Spinal cord (tissue), 10 donors: Measurements from ENCODE around the gene GLRA1. TPM values are rescaled to one million over a fixed set of nuclear protein-coding genes. Genes with fewer than 3 reads are reported as not detected.

Experiments
- DNase-seq, 6 donors: peaks; one replicate each; pipeline versions ENCODE4 v3.0.0 to v3.0.0-alpha.2; 2013 to 2015; ENCODE audit warnings: low spot score in 6 of 6, low read depth in 4 of 6
- H3K27ac ChIP-seq: one replicate; pipeline ENCODE4 v1.5.1; 2013; ENCODE audit warnings: low read depth, low read length, control low read depth
- H3K27me3 ChIP-seq: one replicate; pipeline ENCODE4 v1.6.1; 2013; ENCODE audit warnings: low read length; ENCODE audit not compliant: control insufficient read depth, insufficient read depth
- H3K36me3 ChIP-seq: one replicate; pipeline ENCODE4 v1.6.1; 2013; ENCODE audit warnings: low read length; ENCODE audit not compliant: control insufficient read depth, insufficient read depth
- H3K4me1 ChIP-seq: one replicate; pipeline ENCODE4 v1.6.1; 2013; ENCODE audit warnings: low read length; ENCODE audit not compliant: control insufficient read depth, insufficient read depth
- H3K4me3 ChIP-seq: one replicate; pipeline ENCODE4 v1.5.1; 2013; ENCODE audit warnings: low read depth, low read length, control low read depth
- H3K9me3 ChIP-seq: one replicate; pipeline ENCODE4 v1.6.1; 2013; ENCODE audit warnings: low read length; ENCODE audit not compliant: control insufficient read depth, insufficient read depth
- WGBS: methylation state at CpG from one replicate; pipeline ENCODE4 v1.1.5; 2013; ENCODE audit warnings: missing lambda C conversion rate; ENCODE audit not compliant: insufficient coverage; 5-methylcytosine and 5-hydroxymethylcytosine counted together
- polyA plus RNA-seq, 2 donors: library from polyadenylated mRNA; unstranded; fragments of 120-200 nt; gene quantifications; one replicate each; pipeline ENCODE4 v1.2.1, GENCODE V29; 2013; ENCODE audit not compliant: insufficient read length in 2 of 2
- small RNA-seq: library from RNA; depleted of rRNA; stranded (forward); fragments of <200 nt; gene quantifications from one replicate; pipeline ENCODE3, GENCODE V24; 2014; ENCODE audit warnings: low replicate concordance
- total RNA-seq, 2 donors: library from RNA; depleted of rRNA in 1 of 2; stranded (reverse); fragments of 120-200 nt in 1 of 2; fragments of >200 nt in 1 of 2; gene quantifications; one replicate each; pipeline versions ENCODE4 v1.2.3 to v1.2.4, GENCODE V29; 2013 to 2014
- donor health status: healthy.

Gene GLRA1
- total and polyA plus RNA-seq, 4 donors = 5.1 to 39.1 (median 9.8) TPM

DNA sequence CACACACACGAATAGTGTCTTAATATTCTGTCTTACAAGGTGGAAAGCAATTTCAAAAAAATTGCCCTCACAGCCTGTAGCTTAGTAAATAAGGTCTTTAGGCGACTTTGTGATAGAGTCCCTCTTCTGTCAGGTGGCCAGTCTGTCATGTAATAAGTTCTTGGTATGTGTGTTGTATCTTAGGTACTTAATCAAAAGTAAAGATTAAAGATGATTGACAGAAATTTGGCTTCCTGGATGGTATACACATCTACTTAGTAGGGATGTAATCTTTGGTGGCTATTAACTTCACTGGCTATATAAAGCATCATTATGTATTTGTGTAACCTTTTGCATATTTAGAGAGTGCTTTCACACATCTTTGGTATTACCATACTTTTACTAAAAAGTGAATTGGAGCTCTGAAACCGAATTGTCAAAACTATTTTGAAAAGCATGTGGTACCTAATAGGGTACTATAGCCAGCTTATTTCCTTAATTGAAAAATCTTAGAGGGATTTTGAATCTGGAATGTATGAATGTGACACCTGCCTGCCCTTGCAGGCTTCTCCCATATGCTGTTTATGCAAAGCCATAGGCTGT is 149.5 kb downstream of the GLRA1 start:
- peaks cover 3% of the 10 kb centered on the region for H3K36me3 ChIP-seq
- H3K4me1 ChIP-seq = peaks cover 16% of the 10 kb centered on the region
- no peaks in the 10 kb centered on the region for H3K27me3 ChIP-seq
- H3K27ac ChIP-seq = no peak overlapping the region
- no peak overlapping the region for H3K4me3 ChIP-seq
- H3K9me3 ChIP-seq = no peaks in the 10 kb centered on the region
- DNase-seq = no peak
- WGBS = 60% methylated on average over 1 of the region's 3 CpGs

DNA sequence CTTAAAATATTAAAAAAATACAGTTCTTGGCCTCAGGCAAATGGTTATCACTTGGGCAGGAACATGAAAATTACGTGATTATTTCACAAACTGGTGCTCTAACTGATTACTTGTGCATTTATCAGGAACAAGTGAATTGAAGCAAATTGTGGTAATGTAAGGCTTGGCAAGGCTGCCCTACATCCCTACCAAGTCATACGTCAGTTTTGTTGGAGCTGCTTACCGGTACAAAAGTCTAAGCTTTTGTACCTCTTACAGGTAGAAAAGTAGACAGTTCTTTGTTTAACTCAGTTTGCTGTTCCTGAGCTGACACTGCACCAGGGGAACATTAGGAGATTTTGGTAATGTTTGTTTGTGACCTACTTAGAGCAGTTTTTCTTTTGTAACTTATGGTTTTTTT is 150.7 kb downstream of the GLRA1 start:
- peaks cover 21% of the 10 kb centered on the region for H3K4me1 ChIP-seq
- peak overlapping the region; percentile 79 for H3K4me3 ChIP-seq
- H3K9me3 ChIP-seq = no peaks in the 10 kb centered on the region
- peaks cover 3% of the 10 kb centered on the region for H3K36me3 ChIP-seq
- WGBS = 0% methylated on average over 1 of the region's 3 CpGs
- H3K27me3 ChIP-seq = no peaks in the 10 kb centered on the region
- peak overlapping the region; percentile 89 for H3K27ac ChIP-seq
- DNase-seq = peak in 2 of 6 donors; percentile 17 to 18

DNA sequence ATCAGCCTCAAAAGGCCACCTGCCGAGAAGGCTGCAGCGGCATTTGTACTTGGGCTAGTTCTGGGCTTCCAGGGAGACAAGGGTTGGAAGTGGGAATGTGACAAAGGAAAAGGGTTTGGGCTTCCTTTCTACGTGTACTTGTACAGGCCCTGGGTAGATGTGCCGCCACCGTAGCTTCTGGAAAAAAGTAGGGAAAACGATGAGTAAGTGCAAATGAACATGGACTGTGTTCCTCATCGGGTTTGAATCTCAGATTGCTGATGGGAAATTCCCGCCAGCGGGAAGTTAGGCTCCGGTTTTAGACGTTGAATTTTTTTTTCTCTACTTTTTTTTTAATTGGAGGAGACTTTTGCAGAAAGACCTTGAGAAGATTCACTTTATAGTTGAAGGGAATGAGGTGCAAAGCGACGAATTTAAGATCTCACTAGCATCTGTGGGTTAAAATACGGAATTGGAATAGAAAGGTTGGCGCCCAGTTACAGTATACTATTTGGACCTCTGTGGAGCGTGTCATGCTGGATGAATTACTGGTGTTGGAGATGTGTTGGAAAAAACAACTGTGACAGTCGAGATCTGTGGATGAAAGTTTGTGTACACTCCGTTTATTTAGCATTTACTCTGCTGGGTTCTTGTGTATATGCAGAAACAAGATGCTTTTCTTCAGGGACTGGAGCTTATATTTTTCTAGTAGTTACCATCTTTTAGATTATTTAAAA is 151.6 kb downstream of the GLRA1 start:
- H3K4me1 ChIP-seq = peaks cover 21% of the 10 kb centered on the region
- H3K27me3 ChIP-seq = no peaks in the 10 kb centered on the region
- peak overlapping the region; percentile 89 for H3K27ac ChIP-seq
- H3K36me3 ChIP-seq = no peaks in the 10 kb centered on the region
- peak in 2 of 6 donors; percentile 59 to 62 for DNase-seq
- no peaks in the 10 kb centered on the region for H3K9me3 ChIP-seq
- H3K4me3 ChIP-seq = peak overlapping the region; percentile 79
- WGBS = 0% methylated on average over 15 of the region's 18 CpGs

Small RNAs within 50 kb of the gene (small RNA-seq; reads per million reads assigned to genes)
- not detected for gene RNA5SP198

Other genes with a start within 250 kb of the GLRA1 start
- 1,000 to 10,000 TPM; 2,298 to 4,374 TPM for gene SPARC, start 237.9 kb downstream of the GLRA1 start, total RNA-seq
- gene SPARC, start 237.9 kb downstream of the GLRA1 start, polyA plus RNA-seq = 1,000 to 10,000 TPM; 1,307 to 2,283 TPM
- gene ATOX1, start 166.2 kb downstream of the GLRA1 start, total RNA-seq = 100 to 1,000 TPM in 1 of 2 donors, 10 to 100 TPM in 1; 57.3 to 116 TPM
- gene ATOX1, start 166.2 kb downstream of the GLRA1 start, polyA plus RNA-seq = 100 to 1,000 TPM; 102 to 105 TPM
- 100 to 1,000 TPM; 114 to 131 TPM for gene G3BP1, start 152.9 kb downstream of the GLRA1 start, total RNA-seq
- gene G3BP1, start 152.9 kb downstream of the GLRA1 start, polyA plus RNA-seq = 10 to 100 TPM; 75.5 to 88.4 TPM